Peyer's patch (tissue), 4 donors: ENCODE data around the gene GOLT1A. TPM values are rescaled to one million over a fixed set of nuclear protein-coding genes. Genes with fewer than 3 reads are reported as not detected.

Experiments
- DNase-seq, 3 donors: peaks; one replicate each; pipeline ENCODE4 v3.0.0-alpha.2; 2017 to 2019
- H3K27ac ChIP-seq, 4 donors: fragments of 200-600 bp; sonication (generic); one replicate each; pipeline ENCODE4 v1.5.1; 2016 to 2019
- H3K27me3 ChIP-seq, 2 donors: fragments of 200-600 bp; sonication (generic); one replicate each; pipeline ENCODE4 v1.5.1; 2019
- H3K36me3 ChIP-seq, 3 donors: fragments of 200-600 bp; sonication (generic); one replicate each; pipeline ENCODE4 v1.5.1; 2016 to 2019
- H3K4me1 ChIP-seq, 4 donors: fragments of 200-600 bp; sonication (generic); one replicate each; pipeline ENCODE4 v1.5.1; 2016 to 2019
- H3K4me3 ChIP-seq, 4 donors: fragments of 200-600 bp; sonication (generic); 1 replicate in 3 of 4; 2 replicates in 1 of 4; pipeline ENCODE4 v1.5.1; 2016 to 2019; ENCODE audit warnings: mild to moderate bottlenecking in 1 of 4
- H3K9me3 ChIP-seq, 4 donors: fragments of 200-600 bp; sonication (generic); one replicate each; pipeline ENCODE4 v1.5.1; 2016 to 2019; ENCODE audit warnings: mild to moderate bottlenecking in 1 of 4
- POLR2A ChIP-seq, 2 donors: fragments of 450-650 bp; IDR thresholded peaks; one replicate each; pipeline ENCODE4 v1.5.1; 2017; ENCODE audit warnings: antibody characterized with exemption in 2 of 2, mild to moderate bottlenecking in 2 of 2, moderate library complexity in 2 of 2
- total RNA-seq, 4 donors: library from RNA; depleted of rRNA; stranded (reverse); fragments of >200 nt; gene quantifications; one replicate each; pipeline ENCODE4 v1.1.0, GENCODE V29; 2016
- TF ChIP-seq, protein P1 (sequence below), 6 experiments: fragments of 450-650 bp in 4 of 6; fragments of 200-600 bp in 2 of 6; sonication (generic) in 1 of 6; IDR thresholded peaks; one replicate each; pipeline ENCODE4 v1.5.1; 2017 to 2019; ENCODE audit warnings: antibody characterized with exemption in 6 of 6, mild to moderate bottlenecking in 3 of 6, moderate library complexity in 1 of 6

GOLT1A gene
- total RNA-seq, 4 donors from 2014 or later, result 11.6 to 101 (median 69.1) TPM

DNA sequence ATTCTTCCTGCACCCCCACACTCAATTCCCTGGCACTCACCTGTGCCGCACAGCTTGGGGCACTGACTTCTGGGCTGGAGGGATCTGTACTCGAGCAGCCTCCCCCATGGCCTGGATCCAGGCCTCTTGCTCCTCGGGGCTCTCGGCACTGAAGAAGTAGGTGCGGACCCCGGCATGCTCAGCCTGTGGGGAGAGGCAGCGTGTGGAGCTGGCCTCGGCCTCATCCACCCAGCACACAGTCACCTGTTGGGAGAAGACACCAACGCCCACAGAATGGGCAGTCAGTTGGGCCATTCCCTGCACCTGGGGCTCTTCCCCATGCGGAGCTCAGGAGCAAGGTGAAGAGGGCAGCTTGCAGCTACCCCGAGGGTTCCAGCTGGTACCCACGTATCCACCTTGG, 47.5 kb upstream of the GOLT1A start:
- no peak for TF ChIP-seq POLR2A (IDR thresholded peaks at IDR 0.05)
- TF ChIP-seq, protein P1, sequence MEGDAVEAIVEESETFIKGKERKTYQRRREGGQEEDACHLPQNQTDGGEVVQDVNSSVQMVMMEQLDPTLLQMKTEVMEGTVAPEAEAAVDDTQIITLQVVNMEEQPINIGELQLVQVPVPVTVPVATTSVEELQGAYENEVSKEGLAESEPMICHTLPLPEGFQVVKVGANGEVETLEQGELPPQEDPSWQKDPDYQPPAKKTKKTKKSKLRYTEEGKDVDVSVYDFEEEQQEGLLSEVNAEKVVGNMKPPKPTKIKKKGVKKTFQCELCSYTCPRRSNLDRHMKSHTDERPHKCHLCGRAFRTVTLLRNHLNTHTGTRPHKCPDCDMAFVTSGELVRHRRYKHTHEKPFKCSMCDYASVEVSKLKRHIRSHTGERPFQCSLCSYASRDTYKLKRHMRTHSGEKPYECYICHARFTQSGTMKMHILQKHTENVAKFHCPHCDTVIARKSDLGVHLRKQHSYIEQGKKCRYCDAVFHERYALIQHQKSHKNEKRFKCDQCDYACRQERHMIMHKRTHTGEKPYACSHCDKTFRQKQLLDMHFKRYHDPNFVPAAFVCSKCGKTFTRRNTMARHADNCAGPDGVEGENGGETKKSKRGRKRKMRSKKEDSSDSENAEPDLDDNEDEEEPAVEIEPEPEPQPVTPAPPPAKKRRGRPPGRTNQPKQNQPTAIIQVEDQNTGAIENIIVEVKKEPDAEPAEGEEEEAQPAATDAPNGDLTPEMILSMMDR (IDR thresholded peaks at IDR 0.05), result no peak

DNA sequence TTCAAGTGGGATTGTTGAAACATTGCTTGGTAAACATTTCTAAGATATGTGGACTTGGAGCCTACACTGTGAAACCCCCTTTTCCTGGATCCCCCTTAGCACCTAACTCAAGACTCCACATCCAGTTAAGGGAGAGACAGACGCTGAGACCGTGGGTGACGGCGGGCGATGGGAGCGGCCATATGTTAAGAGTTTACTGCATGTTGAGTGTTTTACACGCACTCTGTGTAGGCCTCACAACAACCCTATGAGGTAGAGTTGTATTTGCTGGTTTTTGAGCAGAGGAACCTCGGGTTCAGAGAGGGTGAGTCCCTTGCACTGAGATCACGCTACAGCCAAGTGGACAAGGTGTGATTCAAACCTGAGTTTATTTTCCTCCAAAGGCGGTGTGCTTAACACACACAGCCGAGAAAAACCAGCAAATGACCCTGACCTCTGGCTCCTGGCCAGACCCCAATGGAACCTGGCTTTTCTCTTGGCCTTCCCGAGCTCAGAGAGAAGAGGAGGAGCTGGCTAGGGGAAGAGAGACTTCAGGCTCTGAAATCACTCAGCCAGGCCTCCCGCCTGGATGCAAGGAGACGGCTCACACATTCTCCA, 46.9 kb upstream of the GOLT1A start:
- no peak overlapping the region for H3K27ac ChIP-seq
- H3K9me3 ChIP-seq, result no peaks in the 10 kb centered on the region
- no peaks in the 10 kb centered on the region for H3K27me3 ChIP-seq
- DNase-seq, result no peak
- no peak overlapping the region for H3K4me3 ChIP-seq
- peaks cover 0 to 75% (median 0%) of the 10 kb centered on the region in 3 donors for H3K36me3 ChIP-seq
- TF ChIP-seq POLR2A (IDR thresholded peaks at IDR 0.05), result no peak
- TF ChIP-seq, protein P1 (IDR thresholded peaks at IDR 0.05), result no peak
- peaks cover 0 to 12% (median 0%) of the 10 kb centered on the region in 4 donors for H3K4me1 ChIP-seq

More for the DNA sequence above, 47.5 kb upstream of the GOLT1A start:
- H3K27ac ChIP-seq, result no peak overlapping the region
- no peak for DNase-seq
- no peaks in the 10 kb centered on the region for H3K9me3 ChIP-seq
- peaks cover 0 to 69% (median 0%) of the 10 kb centered on the region in 3 donors for H3K36me3 ChIP-seq
- H3K4me1 ChIP-seq, result peaks cover 0 to 18% (median 0%) of the 10 kb centered on the region in 4 donors
- no peaks in the 10 kb centered on the region for H3K27me3 ChIP-seq
- no peak overlapping the region for H3K4me3 ChIP-seq

DNA sequence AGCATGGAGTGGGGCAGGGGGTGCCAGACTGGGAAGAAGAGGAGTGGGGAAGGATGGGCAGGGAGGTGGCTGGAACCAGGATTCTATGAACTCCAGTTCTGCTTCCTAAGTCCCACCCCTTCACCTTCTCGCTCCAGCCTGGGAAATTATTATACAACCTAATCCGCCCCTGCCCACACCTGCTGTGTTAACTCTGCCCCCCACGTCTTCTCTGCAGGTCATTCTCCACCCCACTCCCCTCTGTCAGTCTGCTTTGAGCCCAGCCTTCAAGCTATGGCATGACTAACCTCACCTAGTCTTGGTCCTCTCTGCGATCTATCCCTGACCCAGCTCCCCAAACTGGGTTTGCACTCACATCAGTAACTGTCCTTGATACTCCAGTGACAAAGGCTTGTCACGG, 46.0 kb upstream of the GOLT1A start:
- TF ChIP-seq POLR2A (IDR thresholded peaks at IDR 0.05), result no peak
- TF ChIP-seq, protein P1 (IDR thresholded peaks at IDR 0.05), result no peak
- H3K36me3 ChIP-seq, result peaks cover 0 to 70% (median 0%) of the 10 kb centered on the region in 3 donors

DNA sequence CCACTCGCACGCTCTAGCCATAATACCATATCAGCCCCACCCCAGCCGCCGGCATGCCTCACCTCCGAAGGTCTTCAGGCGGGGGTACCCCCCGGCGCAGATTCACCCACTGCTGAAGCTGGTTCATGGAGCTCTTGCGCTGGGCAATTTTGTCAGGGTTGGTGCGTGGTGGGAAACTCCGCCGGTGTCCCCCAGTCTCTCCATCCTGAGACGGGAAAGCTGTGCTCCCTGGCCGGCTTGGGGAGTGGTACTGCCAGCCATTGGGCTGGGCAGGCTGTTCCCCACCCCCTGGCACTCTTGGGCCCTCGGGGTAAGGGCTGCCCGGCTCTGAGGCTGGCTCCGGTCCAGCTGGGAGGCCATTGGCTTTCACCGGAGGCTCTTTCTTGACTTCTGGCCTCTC, 45.4 kb upstream of the GOLT1A start:
- Histone ChIP-seq H3K27me3 (no peaks in the 10 kb centered on the region), H3K36me3 (peaks cover 0 to 64% (median 0%) of the 10 kb centered on the region in 3 donors), H3K4me1 (peaks cover 0 to 11% (median 0%) of the 10 kb centered on the region in 4 donors), H3K9me3 (no peaks in the 10 kb centered on the region), H3K4me3 (no peak overlapping the region), H3K27ac (no peak overlapping the region)
- TF ChIP-seq POLR2A (IDR thresholded peaks at IDR 0.05), result no peak
- TF ChIP-seq, protein P1 (IDR thresholded peaks at IDR 0.05), result no peak
- DNase-seq, result no peak

More for the DNA sequence above, 46.0 kb upstream of the GOLT1A start:
- H3K4me3 ChIP-seq, result no peak overlapping the region
- no peak for DNase-seq
- no peaks in the 10 kb centered on the region for H3K9me3 ChIP-seq
- no peak overlapping the region for H3K27ac ChIP-seq
- no peaks in the 10 kb centered on the region for H3K27me3 ChIP-seq
- peaks cover 0 to 11% (median 0%) of the 10 kb centered on the region in 4 donors for H3K4me1 ChIP-seq

DNA sequence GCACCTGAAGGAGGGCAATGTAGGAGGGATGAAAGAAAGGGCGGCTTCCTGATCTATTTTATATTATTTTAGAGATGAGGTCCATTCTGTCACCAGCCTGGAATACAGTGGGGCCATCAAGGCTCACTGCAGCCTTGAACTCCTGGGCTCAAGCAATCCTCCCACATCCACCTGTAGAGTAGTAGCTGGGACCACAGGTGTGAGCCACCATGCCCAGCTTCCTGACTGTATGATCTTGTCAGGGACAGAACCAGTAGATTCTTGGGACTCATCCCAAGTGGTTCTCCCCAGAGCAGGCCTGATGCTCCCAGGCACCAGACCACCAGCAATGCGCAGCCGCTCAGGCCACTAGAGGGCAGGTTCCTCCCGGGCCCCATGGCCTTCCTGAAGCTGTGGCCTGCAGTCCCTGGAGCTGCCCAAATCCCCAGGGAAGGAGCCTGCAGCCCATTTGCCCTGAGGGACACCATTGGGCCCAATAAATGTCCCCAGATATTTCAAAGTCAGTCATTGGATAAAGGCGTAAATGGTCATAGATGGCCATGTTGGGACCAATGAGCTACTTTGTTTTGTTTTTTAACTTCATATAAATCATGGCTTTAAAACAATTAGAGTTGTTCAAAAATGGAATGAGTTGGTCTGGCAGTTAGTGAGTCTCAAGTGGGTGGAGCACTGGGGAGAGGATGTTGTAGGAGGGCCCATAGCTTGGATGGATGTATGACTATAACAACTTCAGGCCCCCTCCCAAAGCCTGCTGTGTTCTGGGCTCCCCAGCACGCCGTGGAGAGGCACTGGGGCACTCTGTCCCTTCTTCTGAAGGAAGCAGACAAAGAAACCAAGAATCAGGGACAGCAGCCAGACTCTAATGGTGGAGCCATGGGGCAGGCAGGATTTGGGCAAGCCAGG, 44.7 kb upstream of the GOLT1A start:
- Histone ChIP-seq H3K9me3 (no peaks in the 10 kb centered on the region), H3K4me1 (peaks cover 0 to 5% (median 0%) of the 10 kb centered on the region in 4 donors), H3K36me3 (peaks cover 0 to 57% (median 0%) of the 10 kb centered on the region in 3 donors), H3K4me3 (no peak overlapping the region), H3K27ac (no peak overlapping the region), H3K27me3 (no peaks in the 10 kb centered on the region)
- DNase-seq, result peak; percentile 28 to 73 (median 71)
- TF ChIP-seq, protein P1 (IDR thresholded peaks at IDR 0.05), result peak in 4 of 6 experiments; percentile 47 to 68 (median 62)
- TF ChIP-seq POLR2A (IDR thresholded peaks at IDR 0.05), result no peak
